HCT116 (cell line): ENCODE data around the gene THADA.

Source experiments
- ATF3 ChIP-seq: IDR thresholded peaks from 2 replicates; pipeline ENCODE4 v1.6.1; 2012
- CTCF ChIP-seq, 3 experiments: fragments of 200-600 bp in 1 of 3; sonication (generic) in 1 of 3; IDR thresholded peaks in 2 of 3; conservative IDR thresholded peaks in 1 of 3; 2 replicates each; pipeline ENCODE4 v1.5.1; 2012 to 2017; ENCODE audit warnings: low read depth in 2 of 3, low read length in 2 of 3, antibody characterized with exemption in 1 of 3, borderline replicate concordance in 1 of 3, control low read depth in 1 of 3, mild to moderate bottlenecking in 1 of 3, mixed read lengths in 1 of 3, mixed run types in 1 of 3, moderate library complexity in 1 of 3; ENCODE audit not compliant: insufficient read depth in 1 of 3
- EZH2 ChIP-seq: fragments of 200-600 bp; sonication (generic); IDR thresholded peaks from 2 replicates; pipeline ENCODE4 v1.6.1; 2017; ENCODE audit warnings: antibody characterized with exemption, mixed run types
- MAX ChIP-seq: IDR thresholded peaks from 2 replicates; pipeline ENCODE4 v1.6.1; 2012
- POLR2A ChIP-seq: IDR thresholded peaks from 2 replicates; pipeline ENCODE4 v1.7.0; 2011; ENCODE audit warnings: borderline replicate concordance; ENCODE audit not compliant: insufficient read depth, insufficient read length; ENCODE audit errors: extremely low read depth
- POLR2AphosphoS5 ChIP-seq: IDR thresholded peaks from 2 replicates; pipeline ENCODE4 v1.6.1; 2011; ENCODE audit warnings: mild to moderate bottlenecking, low read depth, low read length, moderate library complexity

GRCh38 chr2:43324259-43325106 lies 271.4 kb downstream of the THADA start:
- TF ChIP-seq POLR2A (no peak), CTCF (IDR thresholded peaks at IDR 0.05 in 2 of 3, conservative IDR thresholded peaks at IDR 0.05 in 1 of 3; ENCODE audit: borderline replicate concordance in 1 of 3, insufficient read depth in 1 of 3, low read depth in 2 of 3, low read length in 2 of 3) (no peak), POLR2AphosphoS5 (no peak), MAX (no peak), EZH2 (no peak), ATF3 (no peak)
